ENCODE results near the gene LCN1.

DNA sequence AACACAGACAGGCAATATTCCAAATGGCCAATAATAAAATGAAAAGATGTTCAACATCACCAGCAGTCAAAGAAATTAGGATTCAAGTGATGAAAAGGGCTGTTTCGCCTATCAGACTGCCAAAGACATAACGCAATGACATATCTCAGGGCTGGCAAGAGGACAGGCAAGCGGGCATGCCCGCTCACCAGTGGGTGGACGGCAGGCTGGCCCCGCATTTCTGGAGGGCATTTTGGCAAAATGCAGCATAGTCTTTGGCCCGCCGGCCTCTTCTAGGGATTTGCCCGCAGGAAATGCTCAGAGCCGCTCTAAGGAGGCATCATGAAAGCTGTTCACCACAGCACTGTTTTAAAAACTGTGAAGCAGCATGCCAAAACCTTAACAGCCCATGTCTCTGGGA is 43.0 kb upstream of the LCN1 start:
- TF ChIP-seq TAF1 (IDR thresholded peaks at IDR 0.05; ENCODE audit: low read depth, low read length) (no peak), RAD21 (IDR thresholded peaks at IDR 0.05 in 1 of 2, conservative IDR thresholded peaks at IDR 0.05 in 1 of 2; ENCODE audit: low read depth in 2 of 2, low read length in 2 of 2) (no peak), FOSL1 (IDR thresholded peaks at IDR 0.05; ENCODE audit: insufficient read depth, low read depth, low read length) (no peak)

All from H1 (cell line).